CD4-positive, alpha-beta T cell treated with Interleukin-2 at 100 ng/mL for 4 hours (primary cell): ENCODE data around the gene HBA1.
"Not testable (repeated sequence)": the region's sequence is repeated elsewhere in the genome, so short reads cannot be mapped to it uniquely, and the experiment has no call there.

Experiments
- DNase-seq: peaks from one replicate; pipeline ENCODE4 v3.0.0-alpha.2; 2020; ENCODE audit warnings: low spot score

HBA1 gene

GRCh38 chr16:159136-159849 is 17.2 kb upstream of the HBA1 start:
- no peak for DNase-seq

GRCh38 chr16:160242-160641 is 16.2 kb upstream of the HBA1 start:
- DNase-seq: not testable (repeated sequence)

DNA sequence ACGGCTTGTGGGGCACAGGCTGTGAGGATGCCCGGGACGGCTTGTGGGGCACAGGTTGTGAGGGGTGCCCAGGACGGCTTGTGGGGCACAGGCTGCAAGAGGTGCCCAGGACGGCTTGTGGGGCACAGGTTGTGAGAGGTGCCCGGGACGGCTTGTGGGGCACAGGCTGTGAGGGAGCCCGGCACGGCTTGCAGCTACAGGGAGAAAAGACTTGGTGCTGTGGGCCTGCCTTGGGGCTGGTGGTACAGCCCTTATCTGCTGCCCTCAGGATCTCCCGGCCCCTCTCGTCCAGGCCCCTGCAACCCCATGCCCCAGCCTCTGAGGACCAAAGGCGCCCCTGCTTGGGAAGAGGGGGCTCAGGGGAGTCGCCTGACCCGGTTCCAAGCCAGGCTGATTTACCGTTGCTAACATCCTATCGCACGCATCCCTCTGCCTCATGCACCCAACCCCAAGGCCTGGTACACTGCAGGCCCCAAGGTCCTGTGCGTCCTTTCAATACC is 15.7 kb upstream of the HBA1 start:
- no peak for DNase-seq

DNA sequence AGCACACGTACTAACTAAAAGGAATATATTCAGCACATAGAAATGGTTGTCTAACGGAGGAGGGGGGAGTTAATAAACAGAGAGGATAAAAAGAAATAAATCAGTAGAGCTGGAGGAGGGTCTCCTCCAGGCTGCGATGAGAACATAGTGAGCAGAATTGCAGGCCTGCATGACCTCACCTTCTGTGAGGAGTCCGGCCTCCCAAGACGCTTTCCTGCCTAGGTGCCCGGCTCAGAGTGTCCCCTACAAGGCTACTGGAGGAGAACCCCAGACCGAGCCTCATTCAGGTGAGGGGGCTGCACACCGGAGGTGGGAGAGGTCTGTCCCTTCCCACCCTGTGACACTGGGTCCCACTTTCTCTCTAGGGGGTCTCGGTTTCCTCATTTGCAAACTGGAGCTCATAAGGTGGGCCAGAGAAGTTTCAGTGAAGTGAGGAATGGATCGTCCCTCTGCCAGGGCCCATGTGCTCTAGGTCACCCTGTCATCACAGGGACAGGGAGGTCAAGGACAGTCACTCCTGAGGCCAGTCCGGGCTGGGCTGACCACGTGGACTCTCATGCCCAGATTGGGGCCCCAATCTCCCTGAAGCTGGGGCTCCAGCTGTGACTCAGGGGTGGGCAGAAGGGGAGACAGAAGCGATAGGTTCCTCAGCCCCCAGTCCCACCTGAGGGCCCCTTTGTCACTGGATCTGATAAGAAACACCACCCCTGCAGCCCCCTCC is 14.0 kb upstream of the HBA1 start:
- no peak for DNase-seq

DNA sequence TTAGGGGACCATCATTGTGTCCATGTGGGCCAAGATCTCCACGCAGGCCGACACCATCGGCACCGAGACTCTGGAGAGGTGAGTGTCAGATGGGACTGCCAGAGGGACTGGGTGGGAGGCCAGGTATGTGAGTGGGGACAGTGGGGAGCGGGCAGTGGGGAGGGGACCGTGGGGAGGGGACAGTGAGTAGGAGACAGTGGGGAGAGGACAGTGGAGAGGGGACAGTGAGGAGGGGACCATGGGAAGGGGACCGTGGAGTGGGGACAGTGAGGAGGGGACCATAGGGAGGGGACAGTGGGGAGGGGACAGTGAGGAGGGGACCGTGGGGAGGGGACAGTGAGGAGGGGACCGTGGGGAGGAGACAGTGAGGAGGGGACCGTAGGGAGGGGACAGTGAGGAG is 13.3 kb upstream of the HBA1 start:
- not testable (repeated sequence) for DNase-seq

- not testable (repeated sequence) for DNase-seq
Observed at GRCh38 chr16:163696-164095, 12.8 kb upstream of the HBA1 start.

- DNase-seq: not testable (repeated sequence)
Observed at GRCh38 chr16:164134-164823, 12.2 kb upstream of the HBA1 start.

DNA sequence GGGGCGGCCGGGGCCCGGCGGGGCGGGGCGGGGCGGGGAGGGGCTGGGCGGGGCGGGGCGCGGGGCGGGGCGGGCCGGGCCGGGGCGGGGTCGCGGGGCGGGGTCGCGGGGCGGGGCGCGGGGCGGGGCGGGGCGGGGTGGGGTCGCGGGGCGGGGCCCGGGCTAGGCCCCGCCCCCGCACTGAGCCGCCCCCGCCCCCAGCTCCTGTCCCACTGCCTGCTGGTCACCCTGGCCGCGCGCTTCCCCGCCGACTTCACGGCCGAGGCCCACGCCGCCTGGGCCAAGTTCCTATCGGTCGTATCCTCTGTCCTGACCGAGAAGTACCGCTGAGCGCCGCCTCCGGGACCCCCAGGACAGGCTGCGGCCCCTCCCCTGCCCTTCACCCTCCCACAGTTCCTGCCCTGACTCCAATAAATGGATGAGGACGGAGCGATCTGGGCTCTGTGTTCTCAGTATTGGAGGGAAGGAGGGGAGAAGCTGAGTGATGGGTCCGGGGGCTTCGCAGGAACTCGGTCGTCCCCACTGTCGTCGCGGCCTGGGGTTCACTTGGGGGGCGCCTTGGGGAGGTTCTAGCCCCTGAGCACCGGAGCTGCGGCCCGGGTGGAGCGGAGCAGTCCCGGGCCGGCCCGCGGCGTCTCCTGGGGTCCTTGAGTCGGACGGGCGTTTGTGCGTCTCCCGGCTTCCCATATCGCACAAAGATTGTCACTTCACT is 11.5 kb upstream of the HBA1 start:
- DNase-seq: no peak

DNA sequence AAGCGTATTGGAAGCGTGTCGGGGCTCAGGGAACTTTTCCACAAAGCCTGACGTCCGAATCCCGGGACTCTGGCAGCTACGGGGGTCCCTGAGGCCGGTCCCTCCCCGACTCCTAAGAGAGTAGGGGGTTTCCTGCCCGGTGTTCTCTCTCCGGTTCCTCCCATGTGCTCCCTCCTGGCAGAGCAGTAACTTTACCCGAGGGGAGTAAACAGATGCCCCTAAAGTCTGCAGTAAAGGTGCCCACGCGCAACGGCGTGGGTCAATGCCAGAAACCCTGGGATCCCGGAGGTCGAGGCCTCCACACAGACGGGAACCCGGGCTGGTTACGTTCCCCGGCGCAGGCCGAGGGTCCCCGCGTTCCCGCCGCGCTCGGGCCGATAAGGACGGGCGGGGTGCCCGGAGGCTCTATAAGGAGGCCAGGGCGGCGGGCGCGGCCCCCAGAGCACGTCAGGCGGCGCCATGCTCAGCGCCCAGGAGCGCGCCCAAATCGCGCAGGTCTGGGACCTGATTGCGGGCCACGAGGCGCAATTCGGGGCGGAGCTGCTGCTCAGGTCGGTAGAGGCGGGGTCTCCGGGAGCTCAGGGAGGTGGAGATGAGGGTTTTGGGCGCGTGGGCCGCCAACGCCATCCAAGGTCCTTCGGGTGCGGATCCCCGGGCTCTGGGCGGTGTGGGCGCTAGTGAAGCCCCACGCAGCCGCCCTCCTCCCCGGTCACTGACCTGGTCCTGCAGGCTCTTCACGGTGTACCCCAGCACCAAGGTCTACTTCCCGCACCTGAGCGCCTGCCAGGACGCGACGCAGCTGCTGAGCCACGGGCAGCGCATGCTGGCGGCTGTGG is 10.7 kb upstream of the HBA1 start, which contains the start of gene HBM:
Gene HBM (plus strand): TSS at position 440 of the 836 bp plus-strand sequence. CDS start 20 bp downstream, at position 460.
- DNase-seq: no peak

DNA sequence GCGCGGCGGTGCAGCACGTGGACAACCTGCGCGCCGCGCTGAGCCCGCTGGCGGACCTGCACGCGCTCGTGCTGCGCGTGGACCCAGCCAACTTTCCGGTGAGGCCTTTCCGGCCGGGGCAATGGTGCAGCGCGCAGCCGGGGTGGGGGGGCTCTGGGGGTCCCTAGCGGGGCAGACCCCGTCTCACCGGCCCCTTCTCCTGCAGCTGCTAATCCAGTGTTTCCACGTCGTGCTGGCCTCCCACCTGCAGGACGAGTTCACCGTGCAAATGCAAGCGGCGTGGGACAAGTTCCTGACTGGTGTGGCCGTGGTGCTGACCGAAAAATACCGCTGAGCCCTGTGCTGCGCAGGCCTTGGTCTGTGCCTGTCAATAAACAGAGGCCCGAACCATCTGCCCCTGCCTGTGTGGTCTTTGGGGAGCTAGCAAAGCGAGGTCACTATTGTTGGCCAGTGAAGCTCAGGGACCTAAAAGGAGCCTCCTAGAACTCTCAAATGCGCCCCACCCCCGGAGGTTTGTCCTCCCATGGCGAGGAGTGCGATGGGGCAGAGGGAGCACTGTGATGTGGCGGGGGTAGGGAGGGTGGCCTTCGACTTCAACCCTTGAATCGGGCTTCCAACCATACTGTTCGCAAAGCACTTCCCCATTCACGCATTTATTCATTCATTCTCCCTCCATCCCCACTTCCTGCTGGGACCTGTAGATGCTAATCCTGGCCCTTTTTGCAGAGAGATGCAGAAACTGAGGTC is 9.9 kb upstream of the HBA1 start:
- DNase-seq: no peak

GRCh38 chr16:167122-167690 is 9.3 kb upstream of the HBA1 start:
- no peak for DNase-seq

GRCh38 chr16:168424-168823 is 8.1 kb upstream of the HBA1 start:
- no peak for DNase-seq

- no peak for DNase-seq
Observed at GRCh38 chr16:169014-169413, 7.5 kb upstream of the HBA1 start.

DNA sequence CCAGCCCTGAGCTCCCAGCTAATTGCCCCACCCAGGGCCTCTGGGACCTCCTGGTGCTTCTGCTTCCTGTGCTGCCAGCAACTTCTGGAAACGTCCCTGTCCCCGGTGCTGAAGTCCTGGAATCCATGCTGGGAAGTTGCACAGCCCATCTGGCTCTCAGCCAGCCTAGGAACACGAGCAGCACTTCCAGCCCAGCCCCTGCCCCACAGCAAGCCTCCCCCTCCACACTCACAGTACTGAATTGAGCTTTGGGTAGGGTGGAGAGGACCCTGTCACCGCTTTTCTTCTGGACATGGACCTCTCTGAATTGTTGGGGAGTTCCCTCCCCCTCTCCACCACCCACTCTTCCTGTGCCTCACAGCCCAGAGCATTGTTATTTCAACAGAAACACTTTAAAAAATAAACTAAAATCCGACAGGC is 6.4 kb upstream of the HBA1 start:
- not testable (repeated sequence) for DNase-seq

GRCh38 chr16:170788-171187 is 5.7 kb upstream of the HBA1 start:
- no peak for DNase-seq

- not testable (repeated sequence) for DNase-seq
Observed at GRCh38 chr16:172374-172941, 4.0 kb upstream of the HBA1 start, which contains the start of gene HBA2. Gene HBA2, plus strand, starts transcription at chr16:172876. Its CDS starts 37 bp downstream, at chr16:172913.

DNA sequence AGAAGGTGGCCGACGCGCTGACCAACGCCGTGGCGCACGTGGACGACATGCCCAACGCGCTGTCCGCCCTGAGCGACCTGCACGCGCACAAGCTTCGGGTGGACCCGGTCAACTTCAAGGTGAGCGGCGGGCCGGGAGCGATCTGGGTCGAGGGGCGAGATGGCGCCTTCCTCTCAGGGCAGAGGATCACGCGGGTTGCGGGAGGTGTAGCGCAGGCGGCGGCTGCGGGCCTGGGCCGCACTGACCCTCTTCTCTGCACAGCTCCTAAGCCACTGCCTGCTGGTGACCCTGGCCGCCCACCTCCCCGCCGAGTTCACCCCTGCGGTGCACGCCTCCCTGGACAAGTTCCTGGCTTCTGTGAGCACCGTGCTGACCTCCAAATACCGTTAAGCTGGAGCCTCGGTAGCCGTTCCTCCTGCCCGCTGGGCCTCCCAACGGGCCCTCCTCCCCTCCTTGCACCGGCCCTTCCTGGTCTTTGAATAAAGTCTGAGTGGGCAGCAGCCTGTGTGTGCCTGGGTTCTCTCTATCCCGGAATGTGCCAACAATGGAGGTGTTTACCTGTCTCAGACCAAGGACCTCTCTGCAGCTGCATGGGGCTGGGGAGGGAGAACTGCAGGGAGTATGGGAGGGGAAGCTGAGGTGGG is 3.1 kb upstream of the HBA1 start:
- DNase-seq: not testable (repeated sequence)

- DNase-seq: not testable (repeated sequence)
Observed at GRCh38 chr16:173928-174769, 2.3 kb upstream of the HBA1 start.
